NCI-H748 (cell line): ENCODE measurements around the gene STK32B.
"Not testable (repeated sequence)": the region's sequence is repeated elsewhere in the genome, so short reads cannot be mapped to it uniquely, and the experiment has no call there.

ENCODE experiments used
- DNase-seq: peaks from one replicate; lab custom pipeline; 2025; ENCODE audit not compliant: unreplicated experiment; lab: John Stamatoyannopoulos, UW

The STK32B gene

GRCh38 chr4:5423670-5424069 lies 372.4 kb downstream of the STK32B start:
- no peak for DNase-seq

DNA sequence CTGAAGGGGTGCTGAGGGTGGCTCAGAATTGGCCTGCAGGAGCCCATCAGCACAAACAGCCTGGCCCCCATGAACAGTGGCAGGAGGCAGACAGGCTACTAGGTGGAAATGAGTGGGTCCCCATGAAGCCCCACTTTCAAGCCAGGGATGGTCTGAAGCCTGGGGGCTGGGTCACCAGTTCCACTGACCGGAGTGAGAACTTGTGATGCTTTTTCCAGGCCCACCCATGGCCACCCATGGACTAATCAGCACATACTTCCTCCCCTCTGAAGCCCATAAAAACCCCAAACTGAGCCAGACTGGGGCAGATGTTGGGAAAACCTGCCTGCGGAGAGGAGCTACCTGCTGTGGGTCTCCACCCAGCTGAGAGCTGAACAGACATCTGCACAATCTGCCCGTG lies 372.9 kb downstream of the STK32B start:
- DNase-seq, result no peak

- no peak for DNase-seq
Observed at GRCh38 chr4:5424901-5425300, 373.6 kb downstream of the STK32B start.

- DNase-seq, result no peak
Observed at GRCh38 chr4:5429747-5430146, 378.5 kb downstream of the STK32B start.

DNA sequence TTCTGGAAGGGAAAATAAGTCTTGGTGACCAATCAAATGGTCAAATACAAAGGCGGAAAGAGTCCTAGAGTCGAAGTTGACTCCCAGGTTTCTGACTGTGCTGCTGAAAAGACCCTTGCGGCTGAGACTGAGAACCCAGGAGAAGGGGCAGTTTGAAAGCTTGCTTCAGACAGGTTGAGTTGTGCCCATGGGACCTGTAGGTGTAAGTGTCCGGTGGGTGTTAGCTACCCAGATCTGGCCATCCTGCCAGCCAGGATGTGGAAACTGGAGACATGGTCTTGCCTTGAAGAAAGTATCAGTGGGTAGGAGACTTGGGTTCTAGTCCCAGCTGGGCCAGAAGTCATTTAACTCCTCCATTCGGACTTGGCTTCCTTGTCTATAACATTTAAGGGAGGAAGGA lies 381.9 kb downstream of the STK32B start:
- DNase-seq, result no peak

DNA sequence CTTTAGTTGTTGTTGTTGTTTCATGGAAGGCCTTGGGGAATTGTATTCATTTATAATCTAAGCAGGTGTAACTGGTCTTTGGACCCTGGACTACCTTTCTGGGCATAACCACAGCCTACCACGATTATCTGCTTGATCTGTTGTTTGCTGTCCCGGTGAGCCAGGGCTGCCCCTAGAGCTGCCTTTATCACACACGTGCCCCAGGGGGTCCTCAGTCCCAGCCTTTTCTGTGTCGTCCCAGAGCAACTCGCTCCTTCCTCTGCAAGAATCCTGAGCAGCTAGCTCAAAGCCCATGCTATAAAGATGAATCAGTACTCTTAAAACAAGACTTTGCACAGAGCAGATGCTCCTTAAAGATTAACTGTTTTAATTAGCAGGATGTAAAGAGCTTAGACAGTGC lies 383.9 kb downstream of the STK32B start:
- no peak for DNase-seq

GRCh38 chr4:5435823-5436222 lies 384.5 kb downstream of the STK32B start:
- no peak for DNase-seq

DNA sequence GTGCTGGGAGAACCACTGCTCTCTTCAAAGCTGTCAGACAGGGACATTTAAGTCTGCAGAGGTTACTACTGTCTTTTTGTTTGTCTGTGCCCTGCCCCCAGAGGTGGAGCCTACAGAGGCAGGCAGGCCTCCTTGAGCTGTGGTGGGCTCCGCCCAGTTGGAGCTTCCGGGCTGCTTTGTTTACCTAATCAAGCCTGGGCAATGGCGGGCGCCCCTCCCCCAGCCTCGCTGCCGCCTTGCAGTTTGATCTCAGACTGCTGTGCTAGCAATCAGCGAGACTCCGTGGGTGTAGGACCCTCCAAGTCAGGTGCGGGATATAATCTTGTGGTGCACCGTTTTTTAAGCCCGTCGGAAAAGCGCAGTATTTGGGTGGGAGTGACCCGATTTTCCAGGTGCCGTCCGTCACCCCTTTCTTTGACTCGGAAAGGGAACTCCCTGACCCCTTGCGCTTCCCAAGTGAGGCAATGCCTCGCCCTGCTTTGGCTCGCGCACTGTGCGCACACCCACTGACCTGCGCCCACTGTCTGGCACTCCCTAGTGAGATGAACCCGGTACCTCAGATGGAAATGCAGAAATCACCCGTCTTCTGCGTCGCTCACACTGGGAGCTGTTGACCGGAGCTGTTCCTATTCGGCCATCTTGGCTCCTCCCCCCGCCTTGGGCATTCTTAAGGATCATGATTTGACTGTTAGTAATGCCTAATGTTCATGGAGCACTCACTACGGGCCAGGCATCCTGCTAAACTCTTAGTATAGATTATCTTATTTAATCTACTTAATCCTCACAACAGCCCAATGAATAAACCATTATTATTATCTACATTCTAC lies 392.9 kb downstream of the STK32B start:
- not testable (repeated sequence) for DNase-seq

GRCh38 chr4:5444918-5445517 lies 393.7 kb downstream of the STK32B start:
- no peak for DNase-seq

DNA sequence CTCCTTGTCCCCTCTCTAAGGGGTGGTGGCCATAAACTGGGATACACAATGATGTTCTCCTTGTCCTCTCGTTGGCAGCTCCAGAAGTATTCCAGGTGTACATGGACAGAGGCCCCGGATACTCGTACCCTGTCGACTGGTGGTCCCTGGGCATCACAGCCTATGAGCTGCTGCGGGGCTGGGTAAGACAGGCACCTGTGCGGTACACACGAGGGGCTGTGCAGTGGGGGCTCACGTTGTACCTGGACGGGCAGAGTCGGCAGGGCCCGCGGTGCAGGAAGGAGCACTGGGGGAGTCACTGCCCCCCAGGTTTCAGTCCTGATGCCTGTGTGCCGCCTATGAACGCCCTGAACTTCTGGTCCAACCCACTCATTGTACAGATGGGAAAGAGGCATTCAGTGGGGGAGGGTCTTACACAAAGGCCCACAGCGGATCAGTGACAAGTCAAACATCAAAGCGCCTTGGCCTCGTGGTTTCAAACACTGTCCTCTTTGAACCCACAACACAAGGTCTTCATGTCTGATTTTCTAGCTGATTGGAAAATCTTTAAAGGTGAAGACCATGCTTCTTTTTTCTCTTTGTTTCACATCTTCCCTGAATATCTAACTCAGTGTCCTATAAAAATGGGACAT lies 395.4 kb downstream of the STK32B start:
- no peak for DNase-seq

- DNase-seq, result no peak
Observed at GRCh38 chr4:5447755-5448154, 396.5 kb downstream of the STK32B start.

- DNase-seq, result no peak
Observed at GRCh38 chr4:5448221-5448620, 396.9 kb downstream of the STK32B start.

- DNase-seq, result no peak
Observed at GRCh38 chr4:5451243-5451642, 400.0 kb downstream of the STK32B start.

GRCh38 chr4:5452156-5452555 lies 400.9 kb downstream of the STK32B start:
- DNase-seq, result no peak

- DNase-seq, result no peak
Observed at GRCh38 chr4:5455003-5455585, 403.8 kb downstream of the STK32B start.

DNA sequence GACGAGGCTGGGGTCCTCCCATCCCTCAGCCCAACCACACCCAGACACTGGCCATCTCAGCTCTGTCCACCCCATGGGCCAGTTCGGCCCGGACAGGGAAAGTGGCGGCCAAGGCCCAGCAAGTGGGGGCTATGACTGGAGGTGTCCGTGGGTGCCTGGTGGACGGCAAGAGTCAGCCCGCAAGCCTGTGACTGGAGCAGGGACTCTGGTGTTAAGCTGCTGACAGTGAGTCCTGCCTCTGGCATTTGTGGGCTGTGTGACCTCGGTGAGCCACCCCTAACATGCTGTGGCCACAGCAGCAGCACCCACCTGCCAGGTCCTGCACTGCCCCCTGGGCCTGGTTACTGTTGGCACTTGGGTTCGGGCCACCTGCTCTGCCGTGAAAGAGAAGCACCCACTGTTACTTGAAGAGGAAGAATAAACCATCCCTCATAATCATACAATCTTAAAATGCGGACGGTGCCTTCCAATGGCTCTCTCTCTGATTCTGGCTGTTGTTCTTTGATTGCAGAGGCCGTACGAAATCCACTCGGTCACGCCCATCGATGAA lies 405.1 kb downstream of the STK32B start:
- DNase-seq, result no peak

GRCh38 chr4:5458676-5459075 lies 407.4 kb downstream of the STK32B start:
- no peak for DNase-seq

DNA sequence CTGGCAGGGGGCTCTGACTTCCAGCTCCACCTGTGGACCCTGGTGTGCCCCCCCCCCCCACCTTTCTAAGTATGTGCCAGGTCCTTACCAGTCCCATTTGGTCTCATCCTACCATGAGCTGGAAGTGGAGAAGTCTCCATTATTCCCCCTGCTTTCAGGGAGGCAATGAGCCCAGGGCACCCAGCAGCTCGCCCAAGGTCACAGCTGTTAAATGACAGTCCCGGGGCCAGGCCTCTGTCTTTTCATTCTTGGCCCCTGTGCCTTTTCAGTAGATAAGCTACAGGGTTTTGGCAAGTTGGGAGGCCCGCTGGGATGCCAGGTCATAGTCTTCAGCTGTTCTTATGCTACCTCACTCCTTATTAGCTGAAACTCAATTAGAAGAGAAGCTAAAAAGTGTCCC lies 408.0 kb downstream of the STK32B start:
- no peak for DNase-seq

DNA sequence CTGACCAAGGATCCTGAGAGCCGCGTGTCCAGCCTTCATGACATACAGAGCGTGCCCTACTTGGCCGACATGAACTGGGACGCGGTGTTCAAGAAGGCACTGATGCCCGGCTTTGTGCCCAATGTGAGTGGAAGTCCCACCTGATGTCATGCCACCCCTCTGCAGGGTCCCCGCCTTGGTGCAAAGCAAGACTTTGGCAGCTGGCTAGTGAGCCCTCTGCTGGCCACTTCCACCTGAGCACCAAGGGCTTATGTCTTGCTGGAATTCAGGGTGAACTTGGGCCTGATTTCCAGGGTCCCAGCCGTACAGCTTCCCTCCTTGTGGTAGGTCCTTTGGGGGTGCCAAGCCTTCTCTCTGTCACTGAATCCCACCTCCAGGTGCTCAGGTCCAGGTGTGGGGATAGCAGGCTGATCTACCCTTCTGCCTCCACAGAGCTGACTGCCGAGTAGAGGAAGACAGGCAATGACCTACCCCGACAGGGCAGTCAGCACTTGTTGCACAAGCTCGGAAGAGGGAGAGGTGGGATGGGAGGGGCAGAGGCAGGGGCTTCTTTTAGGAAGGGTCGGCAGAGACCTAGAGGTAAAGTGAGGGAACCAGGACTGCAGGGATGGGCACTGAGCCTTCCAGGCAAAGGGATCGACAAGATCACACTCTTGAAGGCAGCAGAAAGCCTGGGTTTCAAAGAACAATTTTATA lies 409.0 kb downstream of the STK32B start:
- peak; percentile 12 for DNase-seq

DNA sequence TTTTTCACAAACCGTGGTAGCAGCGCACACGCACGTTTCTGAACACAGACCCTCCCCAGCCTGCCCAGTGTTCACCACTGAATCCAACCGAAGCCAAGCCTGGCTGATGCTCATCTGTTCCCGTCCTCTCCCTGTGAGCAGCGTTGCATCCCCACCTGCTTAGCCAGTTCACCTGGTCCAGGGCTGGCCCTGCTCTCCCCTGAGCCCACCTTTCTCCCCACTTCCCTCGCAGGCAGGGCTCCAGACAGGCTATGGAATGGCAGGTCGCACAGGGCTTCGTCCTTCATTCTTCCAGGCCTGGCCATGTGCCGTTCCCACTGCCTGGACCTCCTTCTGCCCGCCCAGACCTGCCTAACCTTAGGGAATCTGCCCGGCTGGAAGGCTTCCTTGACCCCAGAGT lies 410.2 kb downstream of the STK32B start:
- no peak for DNase-seq

DNA sequence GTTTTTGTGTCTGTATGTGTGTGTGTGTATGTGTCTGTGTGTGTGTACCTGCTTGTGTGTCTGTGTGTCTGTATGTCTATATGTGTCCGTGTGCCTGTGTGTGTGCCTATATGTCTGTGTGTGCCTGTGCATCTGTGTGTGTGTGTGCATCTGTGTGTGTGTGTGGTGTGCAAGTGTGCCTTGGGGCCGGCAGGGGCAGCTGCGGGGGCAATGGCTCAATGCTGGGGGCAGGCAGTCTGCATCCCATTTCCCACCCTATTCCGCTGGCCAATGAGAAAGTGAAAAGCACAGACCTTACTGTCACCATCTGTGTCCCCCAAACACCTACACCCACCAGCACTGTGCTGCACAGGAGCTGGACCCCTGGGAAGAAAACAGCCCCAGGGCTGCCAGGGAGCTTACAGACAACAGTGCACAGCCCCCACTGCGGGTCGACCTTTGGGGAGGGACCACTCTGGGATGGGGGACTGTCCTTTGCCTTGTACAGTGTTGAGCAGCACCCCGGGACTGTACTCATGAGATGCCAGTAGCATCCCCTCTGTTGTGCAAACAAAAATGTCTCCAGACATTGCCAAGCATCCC lies 411.1 kb downstream of the STK32B start:
- DNase-seq, result no peak
